Measurements from ENCODE around the gene SPTBN5. TPM values are rescaled to one million over a fixed set of nuclear protein-coding genes. Genes with fewer than 3 reads are reported as not detected.

Gene SPTBN5
- total RNA-seq, 2 experiments from 2014 or later: 1.1 to 1.6 TPM

- POLR2A ChIA-PET: interaction anchor here (0.6 to 1.0 kb wide), 2 partner anchors 19 to 40 kb away, joined by 3 to 5 read pairs; partner anchors contain the start of gene EHD4
- no peaks in the 10 kb centered on the region for H3K9me3 Mint-ChIP-seq
- DNase-seq: no peak
- no peak overlapping the region for H3K4me3 Mint-ChIP-seq
- no peaks in the 10 kb centered on the region for H3K27me3 Mint-ChIP-seq
- H3K27ac Mint-ChIP-seq: peak overlapping the region; percentile 17
- no peaks in the 10 kb centered on the region for H3K36me3 Mint-ChIP-seq
- no peak for ATAC-seq (ENCODE audit: low read depth)
- H3K4me1 Mint-ChIP-seq: peaks cover 34% of the 10 kb centered on the region
Measured at GRCh38 chr15:41932511-41933289, 38.8 kb upstream of the SPTBN5 start.

DNA sequence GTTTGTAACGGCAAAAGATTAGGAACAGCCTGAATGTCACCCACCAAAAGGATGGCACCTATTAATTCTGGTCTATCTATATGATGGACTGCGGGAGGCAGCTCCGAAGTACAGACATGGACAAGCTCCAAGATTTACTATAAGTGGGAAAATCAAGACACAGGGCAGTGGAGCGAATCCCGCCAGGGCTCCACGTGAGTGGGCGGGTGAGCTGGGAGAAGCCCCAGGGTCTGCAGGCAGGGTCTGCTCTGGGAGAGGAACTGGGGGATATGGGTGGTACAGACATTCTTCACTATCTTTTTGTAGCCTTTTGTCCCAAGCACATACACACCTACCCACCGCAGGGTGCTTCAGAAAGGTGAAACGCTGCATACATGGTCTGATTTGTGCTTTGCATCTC lies 38.2 kb upstream of the SPTBN5 start:
- no peak overlapping the region for H3K4me3 Mint-ChIP-seq
- H3K4me1 Mint-ChIP-seq: peaks cover 31% of the 10 kb centered on the region
- H3K9me3 Mint-ChIP-seq: no peaks in the 10 kb centered on the region
- H3K36me3 Mint-ChIP-seq: no peaks in the 10 kb centered on the region
- H3K27ac Mint-ChIP-seq: no peak overlapping the region
- no peak for DNase-seq
- no peak for ATAC-seq (ENCODE audit: low read depth)
- no peaks in the 10 kb centered on the region for H3K27me3 Mint-ChIP-seq
- POLR2A ChIA-PET: no interaction called here

- no peak for DNase-seq
- Mint-ChIP-seq H3K4me1 (peaks cover 29% of the 10 kb centered on the region), H3K27me3 (no peaks in the 10 kb centered on the region), H3K4me3 (no peak overlapping the region), H3K9me3 (no peaks in the 10 kb centered on the region), H3K27ac (no peak overlapping the region), H3K36me3 (no peaks in the 10 kb centered on the region)
- ATAC-seq (ENCODE audit: low read depth): no peak
- POLR2A ChIA-PET: no interaction called here
Measured at GRCh38 chr15:41930867-41931222, 37.0 kb upstream of the SPTBN5 start.

GRCh38 chr15:41930221-41930866 lies 36.5 kb upstream of the SPTBN5 start:
- H3K27ac Mint-ChIP-seq: no peak overlapping the region
- H3K4me3 Mint-ChIP-seq: no peak overlapping the region
- POLR2A ChIA-PET: no interaction called here
- no peak for ATAC-seq (ENCODE audit: low read depth)
- no peak for DNase-seq
- H3K27me3 Mint-ChIP-seq: no peaks in the 10 kb centered on the region
- peaks cover 26% of the 10 kb centered on the region for H3K4me1 Mint-ChIP-seq
- no peaks in the 10 kb centered on the region for H3K9me3 Mint-ChIP-seq
- no peaks in the 10 kb centered on the region for H3K36me3 Mint-ChIP-seq

DNA sequence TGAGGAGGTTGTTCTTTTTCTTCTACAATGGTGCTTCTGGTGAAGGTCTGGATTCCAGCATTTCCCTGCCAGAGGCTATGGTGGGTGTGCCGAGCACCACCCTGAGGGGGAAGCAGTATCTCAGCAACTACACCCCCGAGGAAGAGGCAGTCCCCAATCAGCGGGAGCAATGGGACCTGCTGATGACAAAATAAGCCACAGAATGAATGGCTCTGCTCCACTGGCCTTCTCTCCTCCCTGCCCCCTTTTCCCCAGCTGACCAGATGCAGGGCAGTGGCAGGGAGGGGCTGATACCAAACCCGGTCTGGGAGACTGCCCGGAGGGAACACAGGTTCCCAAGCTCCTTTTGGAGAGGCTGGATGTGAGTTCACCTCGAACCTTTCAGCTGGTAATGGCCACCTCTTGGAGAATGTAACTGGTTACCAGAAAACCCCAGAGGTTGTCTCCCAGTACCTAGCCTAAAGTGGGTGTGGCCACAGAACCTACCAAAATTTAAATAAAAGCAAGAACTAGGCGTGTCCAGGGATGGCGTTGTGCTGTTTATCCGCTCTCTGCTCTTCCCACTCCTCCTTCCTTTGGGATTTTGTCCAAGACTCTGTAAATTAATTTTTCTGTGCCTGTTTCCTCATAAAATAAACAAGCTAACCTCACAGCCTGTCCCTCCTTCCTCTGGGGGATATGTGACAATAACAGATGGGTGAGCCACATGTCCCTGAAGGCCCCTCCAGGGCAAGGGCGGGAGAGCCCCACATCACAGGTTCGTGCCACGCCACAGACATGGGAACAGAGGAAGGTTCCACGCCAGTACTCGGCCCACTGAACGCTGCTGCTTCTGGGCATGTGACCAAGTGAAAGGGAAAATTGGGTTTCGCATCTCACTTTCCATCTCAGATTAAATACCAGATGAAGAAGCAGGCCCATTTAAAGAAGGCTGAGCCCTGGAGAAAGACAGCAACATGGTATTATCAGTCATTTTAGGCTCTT lies 35.1 kb upstream of the SPTBN5 start:
- H3K4me1 Mint-ChIP-seq: peaks cover 18% of the 10 kb centered on the region
- H3K36me3 Mint-ChIP-seq: no peaks in the 10 kb centered on the region
- DNase-seq: no peak
- ATAC-seq (ENCODE audit: low read depth): no peak
- H3K27ac Mint-ChIP-seq: no peak overlapping the region
- H3K27me3 Mint-ChIP-seq: no peaks in the 10 kb centered on the region
- no peak overlapping the region for H3K4me3 Mint-ChIP-seq
- H3K9me3 Mint-ChIP-seq: no peaks in the 10 kb centered on the region
- POLR2A ChIA-PET: no interaction called here

GRCh38 chr15:41928100-41928499 lies 34.2 kb upstream of the SPTBN5 start:
- H3K27ac Mint-ChIP-seq: no peak overlapping the region
- POLR2A ChIA-PET: no interaction called here

DNA sequence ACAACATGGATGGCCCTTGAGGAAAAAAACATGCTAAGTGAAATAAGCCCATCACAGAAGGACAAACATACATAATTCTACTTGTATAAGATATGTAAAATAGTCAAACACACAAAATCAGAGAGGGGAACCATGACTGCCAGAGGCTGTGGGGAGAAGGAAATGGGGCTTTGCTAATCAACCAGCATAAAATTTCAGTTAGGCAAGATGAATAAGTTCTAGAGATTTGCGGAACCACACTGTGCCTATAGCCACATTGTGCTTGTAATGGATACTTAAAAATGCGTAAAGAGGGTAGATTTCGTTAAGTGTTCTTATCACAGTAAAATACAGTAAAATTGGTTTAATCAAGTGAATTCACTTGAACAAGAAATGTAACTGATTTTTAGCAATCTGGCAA lies 33.7 kb upstream of the SPTBN5 start:
- H3K27me3 Mint-ChIP-seq: no peaks in the 10 kb centered on the region
- no peaks in the 10 kb centered on the region for H3K9me3 Mint-ChIP-seq
- POLR2A ChIA-PET: no interaction called here
- H3K36me3 Mint-ChIP-seq: peaks cover 1% of the 10 kb centered on the region
- no peak overlapping the region for H3K4me3 Mint-ChIP-seq
- no peak overlapping the region for H3K27ac Mint-ChIP-seq
- no peak for DNase-seq
- peaks cover 22% of the 10 kb centered on the region for H3K4me1 Mint-ChIP-seq
- ATAC-seq (ENCODE audit: low read depth): no peak

More at GRCh38 chr15:41928100-41928499, 34.2 kb upstream of the SPTBN5 start:
- ATAC-seq (ENCODE audit: low read depth) (no peak), DNase-seq (no peak)
- Mint-ChIP-seq H3K9me3 (no peaks in the 10 kb centered on the region), H3K4me1 (peaks cover 22% of the 10 kb centered on the region), H3K27me3 (no peaks in the 10 kb centered on the region), H3K4me3 (no peak overlapping the region), H3K36me3 (peaks cover 1% of the 10 kb centered on the region)

- ATAC-seq (ENCODE audit: low read depth): peak; percentile 85
- peaks cover 1% of the 10 kb centered on the region for H3K36me3 Mint-ChIP-seq
- no peak for DNase-seq
- peaks cover 24% of the 10 kb centered on the region for H3K4me1 Mint-ChIP-seq
- no peaks in the 10 kb centered on the region for H3K9me3 Mint-ChIP-seq
- POLR2A ChIA-PET: no interaction called here
- H3K4me3 Mint-ChIP-seq: peak overlapping the region; percentile 4
- peak overlapping the region; percentile 55 for H3K27ac Mint-ChIP-seq
- no peaks in the 10 kb centered on the region for H3K27me3 Mint-ChIP-seq
Measured at GRCh38 chr15:41926185-41927056, 32.6 kb upstream of the SPTBN5 start.

GRCh38 chr15:41925086-41925608 lies 31.3 kb upstream of the SPTBN5 start:
- POLR2A ChIA-PET: no interaction called here
- Mint-ChIP-seq H3K9me3 (no peaks in the 10 kb centered on the region), H3K27ac (no peak overlapping the region), H3K27me3 (no peaks in the 10 kb centered on the region), H3K4me1 (peaks cover 24% of the 10 kb centered on the region), H3K36me3 (peaks cover 1% of the 10 kb centered on the region), H3K4me3 (no peak overlapping the region)
- DNase-seq (no peak), ATAC-seq (ENCODE audit: low read depth) (no peak)

DNA sequence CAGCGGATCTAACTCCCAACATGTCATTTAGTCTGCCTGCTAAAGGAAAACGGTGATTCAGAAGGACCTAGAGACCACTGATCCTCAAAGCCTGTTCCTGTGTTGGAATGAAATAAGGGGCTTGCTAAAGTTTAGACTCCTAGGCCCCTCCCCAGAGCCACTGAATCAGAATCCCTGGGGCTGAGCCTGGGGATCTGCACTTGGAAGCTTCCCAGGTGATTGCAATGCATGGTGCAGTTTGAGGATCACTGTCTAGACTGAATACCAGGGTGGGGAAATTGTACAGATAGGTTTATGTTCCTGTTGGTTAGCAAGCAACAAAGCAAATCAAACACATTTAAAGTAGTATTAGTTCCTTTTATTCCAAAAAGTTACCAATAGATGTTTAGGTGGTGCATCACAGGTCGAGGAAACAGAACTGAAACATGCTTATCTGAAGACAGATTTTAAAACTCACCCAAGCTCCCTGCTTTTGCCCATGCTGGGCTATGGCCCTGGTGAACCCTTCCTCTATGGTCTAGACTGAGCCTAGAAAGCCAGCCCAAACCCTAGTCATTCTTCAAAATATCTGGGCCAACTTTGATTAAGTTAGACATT lies 29.6 kb upstream of the SPTBN5 start:
- Mint-ChIP-seq H3K36me3 (peaks cover 4% of the 10 kb centered on the region), H3K4me1 (peaks cover 23% of the 10 kb centered on the region), H3K4me3 (no peak overlapping the region), H3K27me3 (no peaks in the 10 kb centered on the region), H3K9me3 (no peaks in the 10 kb centered on the region), H3K27ac (no peak overlapping the region)
- no peak for ATAC-seq (ENCODE audit: low read depth)
- POLR2A ChIA-PET: no interaction called here
- no peak for DNase-seq

DNA sequence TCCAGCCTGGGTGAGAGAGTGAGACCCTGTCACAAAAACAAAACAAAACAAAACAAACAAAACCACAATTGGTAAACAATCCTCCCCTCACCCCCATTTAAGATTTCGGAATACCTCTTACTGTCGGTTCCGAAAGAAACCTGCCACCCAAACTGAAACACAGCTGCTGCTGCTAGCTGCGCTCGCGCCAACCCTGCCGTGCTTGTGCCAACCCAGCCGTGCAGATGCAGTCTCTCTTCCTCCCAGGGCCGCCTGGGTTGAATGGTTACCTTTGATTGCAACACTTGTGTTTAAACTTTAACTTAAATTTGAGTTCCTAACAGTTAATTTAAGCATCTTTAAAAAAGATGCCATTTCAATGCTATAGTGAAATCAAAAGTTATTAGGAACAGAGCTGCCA lies 28.5 kb upstream of the SPTBN5 start:
- Mint-ChIP-seq H3K27me3 (no peaks in the 10 kb centered on the region), H3K27ac (no peak overlapping the region), H3K9me3 (no peaks in the 10 kb centered on the region), H3K4me3 (no peak overlapping the region), H3K36me3 (peaks cover 4% of the 10 kb centered on the region), H3K4me1 (peaks cover 24% of the 10 kb centered on the region)
- POLR2A ChIA-PET: no interaction called here
- no peak for DNase-seq
- no peak for ATAC-seq (ENCODE audit: low read depth)

DNA sequence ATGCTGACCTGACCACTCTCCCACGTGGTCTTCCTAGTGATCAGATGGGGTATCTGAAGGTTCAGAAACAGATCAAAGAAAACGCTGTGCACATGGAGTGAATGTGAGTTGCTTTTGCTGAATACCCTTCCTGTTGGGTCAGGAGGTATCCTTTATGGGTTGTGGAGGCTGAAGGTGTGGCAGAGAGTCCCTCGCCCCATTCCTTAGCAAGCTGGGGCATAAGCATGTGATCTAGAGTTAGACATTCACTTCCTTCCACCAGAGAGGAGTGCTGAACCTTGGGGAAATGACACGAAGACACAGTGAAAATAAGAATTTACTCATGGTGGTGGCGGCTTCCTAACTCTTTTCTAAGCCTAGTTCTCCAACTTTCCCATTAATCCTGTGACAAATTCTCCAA lies 27.8 kb upstream of the SPTBN5 start:
- POLR2A ChIA-PET: no interaction called here
- H3K9me3 Mint-ChIP-seq: no peaks in the 10 kb centered on the region

More for the DNA sequence above, 27.8 kb upstream of the SPTBN5 start:
- Mint-ChIP-seq H3K4me3 (no peak overlapping the region), H3K36me3 (peaks cover 4% of the 10 kb centered on the region), H3K4me1 (peaks cover 21% of the 10 kb centered on the region), H3K27ac (no peak overlapping the region), H3K27me3 (no peaks in the 10 kb centered on the region)
- DNase-seq: no peak
- no peak for ATAC-seq (ENCODE audit: low read depth)

All from activated naive CD8-positive, alpha-beta T cell treated with anti-CD3 and anti-CD28 coated beads, Interleukin-2, amount 10 ng/mL, durations not matched to agents 7 days and 5 days (primary cell).